GM12872 (cell line): ENCODE measurements around the gene MARCHF7.

Experiments
- CTCF ChIP-seq: IDR thresholded peaks from 3 replicates; pipeline ENCODE4 v1.5.1; 2011; ENCODE audit warnings: low read depth, mild to moderate bottlenecking, low read length, moderate library complexity; ENCODE audit not compliant: insufficient read depth

Gene MARCHF7

GRCh38 chr2:159695795-159696448 is 16.4 kb upstream of the MARCHF7 start:
- no peak for TF ChIP-seq CTCF

GRCh38 chr2:159703491-159703890 is 8.8 kb upstream of the MARCHF7 start:
- no peak for TF ChIP-seq CTCF

GRCh38 chr2:159706385-159706980 is 5.8 kb upstream of the MARCHF7 start:
- no peak for TF ChIP-seq CTCF

- TF ChIP-seq CTCF = no peak
These were observed 4.1 kb upstream of the MARCHF7 start for GRCh38 chr2:159708066-159708760.

GRCh38 chr2:159710601-159711180 is 1.6 kb upstream of the MARCHF7 start:
- TF ChIP-seq CTCF = no peak

GRCh38 chr2:159711562-159712142 is 654 bp upstream of the MARCHF7 start:
- TF ChIP-seq CTCF = no peak

GRCh38 chr2:159712929-159713420 is 669 bp downstream of the MARCHF7 start:
- no peak for TF ChIP-seq CTCF
